SU-DHL-6 (cell line): Measurements from ENCODE around the gene ADGRG2.

ENCODE experiments used
- CTCF ChIP-seq: fragments of 200-600 bp; sonication (generic); IDR thresholded peaks from one replicate; pipeline ENCODE4 v1.5.1; 2017; ENCODE audit warnings: antibody characterized with exemption, mild to moderate bottlenecking, low read length, moderate library complexity; ENCODE audit not compliant: insufficient read depth, poor library complexity, severe bottlenecking
- EZH2phosphoT487 ChIP-seq: fragments of 200-600 bp; sonication (generic), shearing (Covaris generic); conservative IDR thresholded peaks from 2 replicates; pipeline ENCODE4 v1.6.1; 2018; ENCODE audit warnings: mild to moderate bottlenecking, antibody characterized with exemption, low read length, moderate library complexity, mixed read lengths

- TF ChIP-seq CTCF = no peak
- TF ChIP-seq EZH2phosphoT487 = no peak
Observed at GRCh38 chrX:19065535-19065934, 56.7 kb downstream of the ADGRG2 start.
